Thoracic aorta (tissue), 2 donors: Measurements from ENCODE around the gene LCE6A. TPM values are rescaled to one million over a fixed set of nuclear protein-coding genes. Genes with fewer than 3 reads are reported as not detected.

Source experiments
- ATAC-seq: fragments of 150-250 bp; one replicate; pipeline ENCODE4 v1.8.0; 2017; ENCODE audit warnings: low read depth; ENCODE audit not compliant: insufficient number of reproducible peaks, low FRiP score
- DNase-seq: peaks from one replicate; pipeline ENCODE4 v3.0.0-alpha.2; 2020; ENCODE audit warnings: low spot score
- H3K27ac ChIP-seq, 2 donors: fragments of 200-600 bp; sonication (generic); 1 replicate in 1 of 2; 2 replicates in 1 of 2; pipeline ENCODE4 v1.5.1; 2016; ENCODE audit warnings: mild to moderate bottlenecking in 2 of 2, moderate library complexity in 2 of 2
- H3K27me3 ChIP-seq: fragments of 200-600 bp; sonication (generic); replicated peaks from 2 replicates; pipeline ENCODE4 v1.6.0; 2016; ENCODE audit warnings: mild to moderate bottlenecking; ENCODE audit not compliant: insufficient read depth
- H3K36me3 ChIP-seq: fragments of 200-600 bp; sonication (generic); one replicate; pipeline ENCODE4 v1.5.1; 2016
- H3K4me1 ChIP-seq, 2 donors: fragments of 200-600 bp; sonication (generic); 1 replicate in 1 of 2; 2 replicates in 1 of 2; pipeline versions ENCODE4 v1.5.1 to v1.6.0; 2016; ENCODE audit warnings: low read depth in 2 of 2, mild to moderate bottlenecking in 1 of 2; ENCODE audit not compliant: control insufficient read depth in 1 of 2
- H3K4me3 ChIP-seq: fragments of 200-600 bp; sonication (generic); 2 replicates; pipeline ENCODE4 v1.5.1; 2016; ENCODE audit warnings: mild to moderate bottlenecking
- H3K9me3 ChIP-seq: fragments of 200-600 bp; sonication (generic); 2 replicates; pipeline ENCODE4 v1.5.1; 2016
- total RNA-seq, 2 donors: library from RNA; depleted of rRNA; stranded (reverse); fragments of >200 nt; gene quantifications; one replicate each; pipeline versions ENCODE4 v1.1.0 to v1.2.3, GENCODE V29; 2016
- TF ChIP-seq, protein P1 (sequence below): fragments of 200-600 bp; sonication (generic); IDR thresholded peaks from one replicate; pipeline ENCODE4 v1.5.1; 2019; ENCODE audit warnings: antibody characterized with exemption

The LCE6A gene
- total RNA-seq, 2 donors from 2014 or later: not detected

- H3K27ac ChIP-seq: no peak overlapping the region
- H3K4me1 ChIP-seq: no peaks in the 10 kb centered on the region
- no peaks in the 10 kb centered on the region for H3K9me3 ChIP-seq
- no peaks in the 10 kb centered on the region for H3K27me3 ChIP-seq
- no peak overlapping the region for H3K4me3 ChIP-seq
- no peak for DNase-seq
- H3K36me3 ChIP-seq: no peaks in the 10 kb centered on the region
- ATAC-seq: no peak
- TF ChIP-seq, protein P1, sequence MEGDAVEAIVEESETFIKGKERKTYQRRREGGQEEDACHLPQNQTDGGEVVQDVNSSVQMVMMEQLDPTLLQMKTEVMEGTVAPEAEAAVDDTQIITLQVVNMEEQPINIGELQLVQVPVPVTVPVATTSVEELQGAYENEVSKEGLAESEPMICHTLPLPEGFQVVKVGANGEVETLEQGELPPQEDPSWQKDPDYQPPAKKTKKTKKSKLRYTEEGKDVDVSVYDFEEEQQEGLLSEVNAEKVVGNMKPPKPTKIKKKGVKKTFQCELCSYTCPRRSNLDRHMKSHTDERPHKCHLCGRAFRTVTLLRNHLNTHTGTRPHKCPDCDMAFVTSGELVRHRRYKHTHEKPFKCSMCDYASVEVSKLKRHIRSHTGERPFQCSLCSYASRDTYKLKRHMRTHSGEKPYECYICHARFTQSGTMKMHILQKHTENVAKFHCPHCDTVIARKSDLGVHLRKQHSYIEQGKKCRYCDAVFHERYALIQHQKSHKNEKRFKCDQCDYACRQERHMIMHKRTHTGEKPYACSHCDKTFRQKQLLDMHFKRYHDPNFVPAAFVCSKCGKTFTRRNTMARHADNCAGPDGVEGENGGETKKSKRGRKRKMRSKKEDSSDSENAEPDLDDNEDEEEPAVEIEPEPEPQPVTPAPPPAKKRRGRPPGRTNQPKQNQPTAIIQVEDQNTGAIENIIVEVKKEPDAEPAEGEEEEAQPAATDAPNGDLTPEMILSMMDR: no peak
Measured at GRCh38 chr1:152870831-152871730, 28.4 kb downstream of the LCE6A start.

- DNase-seq: no peak
- ATAC-seq: no peak
- no peak overlapping the region for H3K4me3 ChIP-seq
- no peaks in the 10 kb centered on the region for H3K9me3 ChIP-seq
- H3K4me1 ChIP-seq: no peaks in the 10 kb centered on the region
- no peaks in the 10 kb centered on the region for H3K36me3 ChIP-seq
- H3K27me3 ChIP-seq: no peaks in the 10 kb centered on the region
- no peak overlapping the region for H3K27ac ChIP-seq
- TF ChIP-seq, protein P1: no peak
Measured at GRCh38 chr1:152871731-152872126, 29.1 kb downstream of the LCE6A start.

- TF ChIP-seq, protein P1: no peak
- ATAC-seq (no peak), DNase-seq (no peak)
- no peaks in the 10 kb centered on the region for H3K4me1 ChIP-seq
- no peaks in the 10 kb centered on the region for H3K9me3 ChIP-seq
- H3K27ac ChIP-seq: no peak overlapping the region
- no peak overlapping the region for H3K4me3 ChIP-seq
- no peaks in the 10 kb centered on the region for H3K27me3 ChIP-seq
- H3K36me3 ChIP-seq: no peaks in the 10 kb centered on the region
Measured at GRCh38 chr1:152873495-152873894, 30.8 kb downstream of the LCE6A start.

DNA sequence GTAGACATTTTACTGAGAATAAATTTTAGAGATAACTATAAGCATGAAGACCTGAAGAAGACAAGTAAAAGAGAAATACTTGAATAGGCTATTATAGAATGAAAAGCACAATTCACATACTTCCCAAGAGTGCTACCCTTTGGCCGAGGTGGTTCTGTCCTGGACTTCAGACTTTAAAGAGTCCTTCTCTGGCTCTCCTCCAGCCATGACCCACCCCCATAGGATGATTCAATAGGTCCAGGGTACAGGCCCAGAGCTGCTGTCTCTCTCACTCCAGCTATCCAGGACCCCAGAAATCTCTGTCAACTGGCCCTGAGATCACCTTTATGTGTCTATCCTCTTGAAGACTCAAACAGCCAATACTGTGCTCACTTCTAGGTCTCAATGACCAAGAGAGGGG lies 34.2 kb downstream of the LCE6A start:
- no peak for DNase-seq
- no peaks in the 10 kb centered on the region for H3K27me3 ChIP-seq
- H3K36me3 ChIP-seq: no peaks in the 10 kb centered on the region

GRCh38 chr1:152878042-152878441 lies 35.4 kb downstream of the LCE6A start, which contains the start of gene SMCP:
TSS of gene SMCP (plus strand) at chr1:152878322. CDS start at chr1:152884423, 6,101 bp downstream.
- no peak for DNase-seq
- H3K4me3 ChIP-seq: no peak within 1 kb of the TSS
- TF ChIP-seq, protein P1: no peak
- H3K4me1 ChIP-seq: no peaks in the 10 kb centered on the region
- H3K9me3 ChIP-seq: no peaks in the 10 kb centered on the region
- H3K36me3 ChIP-seq: no peaks in the 10 kb centered on the region
- ATAC-seq: no peak
- H3K27me3 ChIP-seq: no peaks in the 10 kb centered on the region
- no peak within 1 kb of the TSS for H3K27ac ChIP-seq

More for the DNA sequence above, 34.2 kb downstream of the LCE6A start:
- no peak overlapping the region for H3K4me3 ChIP-seq
- TF ChIP-seq, protein P1: no peak
- no peak overlapping the region for H3K27ac ChIP-seq
- no peak for ATAC-seq
- no peaks in the 10 kb centered on the region for H3K9me3 ChIP-seq
- no peaks in the 10 kb centered on the region for H3K4me1 ChIP-seq
